ENCODE results near the gene BTF3L4.
"Not testable (repeated sequence)": the region's sequence is repeated elsewhere in the genome, so short reads cannot be mapped to it uniquely, and the experiment has no call there.

The BTF3L4 gene

DNA sequence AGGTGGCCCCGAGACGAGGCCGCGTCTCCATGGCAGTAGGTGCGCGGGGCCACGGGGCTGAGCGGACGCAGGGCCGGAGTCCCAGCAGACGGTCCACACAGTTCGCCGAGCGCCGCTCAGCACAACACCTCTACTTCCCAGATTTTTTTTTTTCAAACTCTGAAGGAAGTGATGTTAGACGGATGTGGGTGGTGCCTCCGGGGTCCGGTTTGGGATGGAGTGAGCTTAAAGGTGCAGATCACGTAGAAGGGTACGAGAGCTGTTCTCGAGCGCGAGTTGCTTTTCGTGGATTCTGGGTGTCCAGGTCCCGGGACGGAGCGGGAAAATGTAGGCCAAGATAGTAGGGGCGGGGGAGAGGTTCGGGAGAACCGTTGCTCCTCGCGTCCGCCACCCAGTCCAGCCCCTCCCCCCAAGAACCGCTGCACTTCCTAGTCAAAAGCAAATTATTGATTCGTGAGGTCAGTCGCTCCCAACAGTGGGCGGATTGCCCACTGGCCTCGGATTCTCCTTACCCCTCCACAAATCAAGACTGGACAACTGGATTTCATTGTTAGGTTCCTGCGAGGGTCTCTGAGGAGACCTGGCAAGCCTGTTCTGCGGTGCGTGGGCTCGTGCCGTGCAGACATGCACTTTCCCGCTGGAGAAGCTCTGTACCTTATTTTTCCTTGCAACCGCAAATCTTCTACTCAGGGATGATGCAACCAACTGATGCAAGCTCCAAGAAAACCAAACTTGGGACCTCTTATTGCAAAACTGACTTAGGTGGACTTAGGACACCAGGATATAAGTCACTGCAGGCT lies 829 bp upstream of the BTF3L4 start, which contains the start of gene TXNDC12:
Gene TXNDC12 (minus strand): TSS at position 126 of the 800 bp plus-strand sequence. CDS start 95 bp downstream, at position 31.
- ATAC-seq (peak; percentile 67), DNase-seq (peak; percentile 71)

GRCh38 chr1:52055866-52056162 lies 281 bp upstream of the BTF3L4 start:
- ATAC-seq: no peak
- DNase-seq: no peak

DNA sequence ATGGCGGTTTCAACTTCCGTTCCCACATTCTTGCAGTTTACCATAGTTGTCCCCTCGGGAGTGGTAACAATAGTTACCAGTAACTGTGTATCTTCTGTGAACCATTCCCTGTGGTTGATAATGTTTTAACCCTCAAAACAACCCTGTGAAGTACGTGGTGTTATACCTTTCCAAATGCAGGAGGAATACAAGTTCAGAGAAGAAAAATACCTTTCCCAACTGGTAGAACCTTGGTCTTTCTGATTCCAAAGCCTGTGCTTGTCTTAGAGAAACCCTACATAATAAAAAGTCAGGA lies 789 bp downstream of the BTF3L4 start:
- DNase-seq (no peak), ATAC-seq (no peak)

- ATAC-seq: no peak
- DNase-seq: no peak
These were observed 1.2 kb downstream of the BTF3L4 start for GRCh38 chr1:52057255-52057654.

GRCh38 chr1:52057876-52058415 lies 1.9 kb downstream of the BTF3L4 start:
- no peak for ATAC-seq
- DNase-seq: no peak

DNA sequence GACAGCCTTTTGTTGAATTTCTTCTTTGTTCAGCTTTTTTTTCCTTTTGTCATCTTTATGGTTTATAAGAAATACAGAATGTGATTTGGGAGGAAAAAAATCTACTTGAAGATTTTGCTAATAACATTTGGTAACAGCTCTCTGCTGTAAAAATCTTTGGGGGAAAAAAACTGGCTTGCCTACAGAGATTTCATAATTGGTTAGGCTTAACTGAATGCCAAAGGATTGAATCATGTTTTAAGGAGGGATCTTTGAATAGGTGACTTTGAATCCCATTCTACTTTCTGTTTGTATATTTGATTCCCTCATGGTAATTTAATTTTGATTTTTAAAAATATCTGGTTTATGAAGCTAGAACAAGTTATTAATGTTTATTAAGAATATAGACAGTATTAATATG lies 3.2 kb downstream of the BTF3L4 start:
- DNase-seq: no peak
- no peak for ATAC-seq

GRCh38 chr1:52059888-52060287 lies 3.8 kb downstream of the BTF3L4 start:
- DNase-seq (no peak), ATAC-seq (no peak)

- no peak for DNase-seq
- ATAC-seq: no peak
These were observed 4.7 kb downstream of the BTF3L4 start for GRCh38 chr1:52060822-52061221.

DNA sequence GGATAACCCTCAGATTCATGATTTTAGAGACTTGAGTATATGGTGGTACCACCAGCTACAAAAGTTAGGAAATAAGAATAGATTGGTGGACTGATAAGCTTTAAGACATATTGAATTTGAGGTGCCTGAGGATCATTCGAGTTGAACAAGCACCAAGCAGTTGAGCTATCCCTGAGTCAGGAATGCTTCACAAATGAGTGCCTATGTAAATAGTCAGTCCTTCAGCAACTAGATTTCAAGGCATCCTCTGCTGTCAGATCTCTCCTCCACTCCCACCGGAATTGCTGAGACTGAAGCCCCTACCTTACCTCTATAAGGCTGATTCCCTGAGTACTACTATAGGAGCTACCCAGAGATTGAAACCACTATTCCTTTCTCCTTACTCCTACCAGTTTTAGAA lies 7.1 kb downstream of the BTF3L4 start:
- DNase-seq: no peak

GRCh38 chr1:52070704-52071103 lies 14.6 kb downstream of the BTF3L4 start:
- ATAC-seq (no peak), DNase-seq (no peak)

More for the DNA sequence above, 7.1 kb downstream of the BTF3L4 start:
- ATAC-seq: no peak

GRCh38 chr1:52072291-52072690 lies 16.2 kb downstream of the BTF3L4 start:
- no peak for ATAC-seq
- no peak for DNase-seq

- not testable (repeated sequence) for DNase-seq, ATAC-seq
These were observed 21.2 kb downstream of the BTF3L4 start for GRCh38 chr1:52077277-52077676.

- ATAC-seq: no peak
These were observed 23.9 kb downstream of the BTF3L4 start for GRCh38 chr1:52080014-52080415.

GRCh38 chr1:52087892-52088291 lies 31.8 kb downstream of the BTF3L4 start:
- not testable (repeated sequence) for DNase-seq, ATAC-seq

More at GRCh38 chr1:52080014-52080415, 23.9 kb downstream of the BTF3L4 start:
- DNase-seq: no peak

- ATAC-seq, DNase-seq: not testable (repeated sequence)
These were observed 38.2 kb downstream of the BTF3L4 start for GRCh38 chr1:52094300-52094699.

DNA sequence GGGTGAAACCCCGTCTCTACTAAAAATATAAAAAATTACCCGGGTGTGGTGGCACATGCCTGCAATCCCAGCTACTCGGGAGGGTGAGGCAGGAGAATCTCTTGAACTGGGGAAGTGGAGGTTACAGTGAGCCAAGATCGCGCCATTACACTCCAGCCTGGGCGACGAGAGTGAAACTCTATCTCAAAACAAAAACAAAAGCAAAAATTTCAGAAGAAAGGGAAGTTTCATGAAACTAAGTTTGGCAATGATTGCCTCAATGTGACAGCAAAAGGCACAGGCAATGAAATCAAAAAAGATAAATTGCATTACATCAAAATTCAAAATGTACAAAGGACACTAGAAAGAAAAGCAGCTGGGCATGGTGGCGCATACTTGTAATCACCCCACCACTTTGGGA lies 40.1 kb downstream of the BTF3L4 start:
- DNase-seq (no peak), ATAC-seq (no peak)

DNA sequence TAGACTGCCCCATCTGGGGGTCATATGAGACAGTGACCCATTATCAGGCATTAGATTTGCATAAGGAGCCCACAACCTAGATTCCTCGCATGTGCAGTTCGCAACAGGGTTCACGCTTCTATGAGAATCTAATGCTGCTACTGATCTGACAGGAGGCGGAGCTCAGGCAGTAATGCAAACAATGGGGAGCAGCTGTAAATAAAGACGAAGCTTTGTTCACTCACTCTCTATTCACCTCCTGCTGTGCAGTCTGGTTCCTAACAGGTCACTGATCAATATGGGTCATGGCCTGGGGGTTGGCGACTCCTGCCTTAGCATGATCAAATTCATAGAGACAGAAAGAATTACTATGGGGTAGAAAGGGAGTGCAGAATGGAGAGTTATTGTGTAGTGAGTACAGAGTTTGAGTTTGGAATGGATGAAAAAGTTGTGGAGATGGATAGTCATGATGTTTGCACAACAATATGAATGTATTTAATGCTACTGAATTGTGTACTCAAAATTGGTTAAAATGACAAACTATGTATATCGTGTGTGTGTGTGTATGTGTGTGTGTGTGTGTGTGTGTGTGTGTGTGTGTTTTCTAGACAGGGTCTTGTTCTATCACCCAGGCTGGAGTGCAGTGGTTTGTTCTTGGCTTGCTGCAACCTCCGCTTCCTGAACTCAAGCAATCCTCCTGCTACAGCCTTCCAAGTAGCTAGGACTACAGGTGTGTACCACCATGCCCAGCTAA lies 42.2 kb downstream of the BTF3L4 start:
- ATAC-seq (no peak), DNase-seq (no peak)

- ATAC-seq (peak; percentile 59), DNase-seq (no peak)
These were observed 46.4 kb downstream of the BTF3L4 start for GRCh38 chr1:52102336-52103013.

GRCh38 chr1:52111492-52111891 lies 55.4 kb downstream of the BTF3L4 start:
- no peak for DNase-seq
- ATAC-seq: no peak

- DNase-seq: no peak
- no peak for ATAC-seq
These were observed 56.4 kb downstream of the BTF3L4 start for GRCh38 chr1:52112489-52112888.

- no peak for ATAC-seq
- DNase-seq: no peak
These were observed 63.4 kb downstream of the BTF3L4 start for GRCh38 chr1:52119301-52120079.

DNA sequence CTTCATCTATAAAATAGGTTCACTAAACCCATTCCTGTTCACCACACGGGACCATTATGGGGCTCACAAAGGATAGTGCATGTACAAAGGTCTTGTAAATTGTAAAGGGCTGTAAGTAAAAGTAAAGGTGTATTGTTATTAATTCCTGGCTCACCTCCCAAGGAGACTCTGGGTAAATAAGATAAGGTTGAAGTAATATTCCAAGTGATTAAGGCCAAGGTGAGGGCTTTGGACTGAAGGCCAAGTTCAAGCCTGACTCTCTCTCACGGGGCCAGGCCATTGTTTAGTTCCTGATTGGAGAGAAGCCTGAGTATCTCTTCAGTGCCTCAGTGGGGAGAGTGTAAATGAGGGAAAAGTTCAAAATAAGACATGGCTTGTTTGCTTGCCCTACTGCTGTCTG lies 66.3 kb downstream of the BTF3L4 start:
- DNase-seq (no peak), ATAC-seq (no peak)

Measured in stimulated activated naive CD8-positive, alpha-beta T cell treated with anti-CD3 and anti-CD28 coated beads, Interleukin-15, Interleukin-2, amounts not matched to agents 100 U/mL and 50 U/mL, for 24 hours (primary cell).